GOT3 (cell line): Measurements from ENCODE around the gene ANKRD12.
"Not testable (repeated sequence)": the region's sequence is repeated elsewhere in the genome, so short reads cannot be mapped to it uniquely, and the experiment has no call there.

Source experiments
- DNase-seq: peaks from one replicate; lab custom pipeline; 2025; ENCODE audit warnings: mixed read lengths; lab: John Stamatoyannopoulos, UW

The ANKRD12 gene

DNA sequence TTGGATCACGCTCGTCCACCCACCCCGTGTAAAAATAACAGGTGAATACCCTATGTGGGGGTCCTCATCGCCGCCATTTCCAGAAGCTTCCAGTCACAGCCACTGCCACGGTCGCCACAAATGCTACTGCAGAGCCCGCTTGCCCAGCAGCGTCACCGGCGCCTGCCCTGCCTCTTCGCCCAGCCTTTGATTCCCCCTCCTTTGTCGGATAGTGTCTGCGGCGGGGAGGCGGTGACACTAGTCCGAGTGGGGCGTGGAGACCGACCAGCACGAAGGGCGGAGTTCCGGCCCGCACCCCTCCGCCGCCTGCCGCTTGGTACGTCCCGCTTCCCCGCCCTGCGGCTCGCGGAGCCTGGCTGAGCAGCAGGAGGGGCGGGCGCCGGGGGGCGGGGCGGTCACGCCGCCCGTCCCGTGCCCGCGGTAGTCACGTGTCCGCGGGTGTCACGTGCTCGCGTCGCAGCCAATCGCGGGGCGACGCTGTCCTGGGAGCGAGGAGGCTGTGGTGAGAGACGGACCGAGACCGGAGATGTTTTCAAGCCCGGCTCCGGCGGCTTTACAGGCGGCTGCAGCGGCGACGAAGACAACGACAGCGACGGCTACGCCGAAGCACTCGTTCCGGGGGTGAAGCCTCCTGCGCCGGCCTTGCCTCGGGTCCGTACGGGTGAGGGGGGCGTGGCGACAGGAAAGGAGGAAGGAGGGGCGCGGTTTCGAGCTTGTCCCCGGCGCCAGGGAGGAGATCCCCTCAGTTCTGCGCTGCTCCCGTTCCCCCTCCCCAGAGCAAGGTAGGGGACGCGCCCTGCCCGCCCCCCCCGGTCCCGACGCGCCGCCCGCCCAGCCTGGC lies at the start of gene ANKRD12:
ANKRD12 (plus strand) TSS at position 467 of the 841 bp plus-strand sequence. CDS start 45,652 bp downstream, outside the sequence.
- DNase-seq: peak; percentile 87

DNA sequence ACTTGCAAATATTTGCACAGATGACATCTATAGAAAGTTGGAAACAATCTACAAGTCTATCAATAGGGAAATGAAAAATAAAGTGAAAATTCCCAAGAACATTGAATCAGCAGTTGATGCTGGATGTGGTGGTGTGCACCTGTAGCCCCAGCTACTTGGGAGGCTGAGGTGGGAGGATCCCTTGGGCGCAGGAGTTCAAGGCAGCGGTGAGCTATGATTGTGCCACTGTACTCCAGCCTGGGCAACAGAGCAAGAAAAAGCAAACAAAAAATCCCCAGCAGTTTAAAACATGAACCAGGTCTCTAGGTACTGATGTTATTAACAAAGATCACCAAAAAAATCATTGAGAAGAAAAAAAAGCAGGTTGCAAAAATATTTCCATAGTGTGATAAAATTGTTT lies 49.4 kb upstream of the ANKRD12 start:
- no peak for DNase-seq

- no peak for DNase-seq
Measured at GRCh38 chr18:9088252-9088651, 48.3 kb upstream of the ANKRD12 start.

GRCh38 chr18:9088727-9089126 lies 47.9 kb upstream of the ANKRD12 start:
- DNase-seq: not testable (repeated sequence)

DNA sequence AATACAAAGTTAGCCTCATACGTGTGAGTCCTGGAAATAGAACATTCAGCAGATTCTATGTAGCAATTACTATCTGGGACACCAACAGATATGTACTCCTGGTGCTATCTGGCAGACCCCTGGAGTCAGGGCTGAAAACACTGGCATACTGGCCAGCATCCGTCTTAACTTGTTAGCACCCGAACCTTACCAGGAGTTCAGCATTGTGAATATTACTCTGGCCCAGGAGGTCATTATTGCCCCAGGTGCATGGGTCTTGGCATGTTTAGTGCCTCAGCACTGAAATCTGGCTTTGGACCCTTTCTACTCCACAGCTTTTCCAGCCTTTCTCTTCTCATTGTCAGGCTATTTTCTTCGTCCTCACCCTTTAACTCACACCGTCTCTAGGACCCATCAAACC lies 46.0 kb upstream of the ANKRD12 start:
- no peak for DNase-seq

- no peak for DNase-seq
Measured at GRCh38 chr18:9091066-9091476, 45.5 kb upstream of the ANKRD12 start.

DNA sequence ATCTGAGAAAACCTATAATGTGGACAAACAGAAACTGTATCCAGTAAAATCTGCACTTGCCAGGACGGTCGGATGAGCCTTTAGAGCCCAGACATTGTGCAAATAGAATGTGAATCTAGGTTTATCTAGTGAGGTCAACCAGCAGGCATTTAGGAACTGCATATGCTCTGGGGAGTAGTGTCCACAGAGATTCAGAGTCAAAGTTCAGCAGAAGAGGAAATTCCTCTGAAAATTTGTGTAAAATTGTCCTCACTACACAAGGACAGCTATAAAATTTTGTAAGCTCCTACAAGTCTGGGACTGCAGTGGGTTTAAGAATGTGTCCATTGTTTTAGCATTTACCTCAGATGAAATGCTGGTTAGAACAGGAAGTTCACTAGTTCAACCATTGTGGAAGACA lies 43.9 kb upstream of the ANKRD12 start:
- DNase-seq: no peak

DNA sequence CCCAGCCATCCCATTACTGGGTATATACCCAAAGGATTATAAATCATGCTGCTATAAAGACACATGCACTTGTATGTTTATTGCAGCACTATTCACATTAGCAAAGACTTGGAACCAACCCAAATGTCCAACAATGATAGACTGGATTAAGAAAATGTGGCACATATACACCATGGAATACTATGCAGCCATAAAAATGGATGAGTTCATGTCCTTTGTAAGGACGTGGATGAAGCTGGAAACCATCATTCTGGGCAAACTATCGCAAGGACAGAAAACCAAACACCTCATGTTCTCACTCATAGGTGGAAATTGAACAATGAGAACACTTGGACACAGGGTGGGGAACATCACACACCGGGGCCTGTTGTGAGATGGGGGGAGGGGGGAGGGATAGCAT lies 43.5 kb upstream of the ANKRD12 start:
- DNase-seq: not testable (repeated sequence)

DNA sequence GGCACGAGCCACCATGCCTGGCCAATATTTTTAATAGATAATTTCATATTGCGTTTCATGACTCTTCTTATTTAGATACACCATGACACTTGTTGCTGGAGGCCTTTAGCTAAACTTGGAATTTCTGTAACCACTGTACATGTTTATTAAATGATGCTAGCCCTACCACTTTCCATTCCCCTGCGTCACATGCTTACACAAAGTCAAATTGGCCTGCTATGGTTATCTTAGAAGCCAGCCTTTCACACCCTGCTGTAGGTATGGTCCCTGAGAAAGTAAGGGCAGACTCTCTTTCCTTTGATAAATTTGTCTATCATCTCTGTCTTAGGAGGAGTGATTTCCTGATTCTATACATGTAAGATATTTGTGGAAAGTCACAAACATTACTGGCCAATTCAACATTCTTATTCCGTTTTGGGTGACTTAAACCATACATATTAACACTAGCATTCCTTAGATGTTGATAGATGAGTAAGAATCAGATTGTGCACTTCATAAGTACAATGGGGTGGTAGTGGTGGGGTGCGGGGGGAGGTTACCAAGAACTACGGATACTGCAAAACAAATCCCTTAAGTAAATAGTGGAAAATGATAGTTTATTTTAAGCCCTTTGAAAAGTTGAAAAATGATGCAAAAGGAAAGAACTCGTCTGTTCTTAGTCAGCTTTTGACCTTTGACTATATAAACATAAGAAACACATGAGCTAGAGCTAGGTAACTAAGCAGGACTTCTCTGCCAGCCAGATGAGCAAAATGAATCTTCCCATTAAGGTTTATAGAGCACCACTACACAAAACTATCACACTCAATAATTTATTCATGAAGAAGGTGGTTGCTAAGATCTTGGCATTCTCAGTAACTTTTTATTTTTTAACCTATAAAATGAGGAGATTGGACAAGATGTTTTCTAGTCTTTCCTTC lies 42.0 kb upstream of the ANKRD12 start:
- DNase-seq: no peak

DNA sequence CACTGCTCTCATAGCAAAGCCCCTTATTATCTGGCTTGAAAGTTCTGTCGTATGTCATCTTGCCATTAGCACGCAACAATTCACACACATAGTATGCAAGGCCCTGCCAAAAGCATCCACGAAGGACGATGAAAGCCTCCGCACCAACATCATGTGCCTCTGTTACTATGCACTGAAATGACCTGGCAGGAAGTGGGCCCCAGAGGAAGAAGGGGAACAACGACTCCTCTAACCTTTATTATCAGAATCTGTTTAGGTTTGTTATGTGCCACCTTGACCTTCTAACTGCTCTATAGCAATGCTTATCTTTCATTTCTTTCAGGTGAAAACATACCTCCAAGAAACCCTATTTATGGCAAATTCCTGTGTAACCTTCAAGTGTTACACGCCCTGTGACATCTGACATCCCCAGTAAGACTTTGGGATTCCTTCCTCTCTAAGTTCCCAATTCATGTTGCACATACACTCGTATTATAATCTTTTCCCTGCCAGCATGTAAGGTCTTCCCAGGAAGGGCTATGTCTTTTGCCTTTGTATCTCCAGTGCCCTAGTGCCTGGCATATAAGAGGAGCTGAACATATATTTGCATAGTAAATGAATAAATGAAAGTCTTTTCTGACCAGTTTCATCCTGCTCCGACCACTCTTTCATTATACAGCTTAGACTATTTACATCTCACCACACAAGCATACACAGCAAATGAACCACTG lies 41.1 kb upstream of the ANKRD12 start:
- DNase-seq: no peak

DNA sequence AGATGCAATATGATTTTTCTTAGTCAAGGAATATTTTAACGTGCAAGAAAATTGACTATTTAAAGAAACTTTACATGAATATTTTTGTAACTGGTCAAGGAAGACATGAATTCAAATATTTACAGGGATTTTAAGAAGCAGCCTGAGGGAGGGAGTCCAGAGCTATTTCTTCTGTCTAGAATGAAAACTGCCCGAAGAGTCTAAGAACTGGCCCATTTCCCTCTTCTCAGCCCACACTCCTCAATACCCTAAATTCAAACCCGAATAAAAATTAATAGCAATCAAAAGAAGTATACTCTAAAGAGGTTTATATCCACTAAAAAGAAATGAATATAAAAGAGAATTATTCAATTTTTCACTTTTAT lies 40.6 kb upstream of the ANKRD12 start:
- no peak for DNase-seq

- no peak for DNase-seq
Measured at GRCh38 chr18:9096685-9097084, 39.9 kb upstream of the ANKRD12 start.

DNA sequence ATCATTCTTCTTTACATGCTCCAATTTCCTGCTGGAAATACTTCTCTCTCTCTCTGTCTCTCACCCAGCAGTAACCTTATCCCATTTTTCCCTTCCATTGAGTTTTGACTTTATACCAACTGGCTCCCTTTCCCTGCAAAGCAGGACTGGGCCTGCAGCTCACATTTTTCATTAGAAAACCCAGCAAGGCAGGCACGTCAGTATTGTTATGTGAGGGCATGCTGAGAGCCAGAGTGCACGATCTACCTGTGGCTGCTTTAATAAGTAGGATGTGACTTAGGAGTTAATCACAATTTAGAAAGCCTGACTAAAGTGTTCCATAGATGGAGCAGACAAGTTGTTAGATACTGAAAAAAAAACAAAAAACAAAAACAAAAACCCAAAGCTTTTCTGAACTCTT lies 39.2 kb upstream of the ANKRD12 start:
- no peak for DNase-seq

GRCh38 chr18:9100796-9101195 lies 35.8 kb upstream of the ANKRD12 start:
- DNase-seq: no peak

GRCh38 chr18:9101730-9102507 lies 34.7 kb upstream of the ANKRD12 start:
- DNase-seq: no peak

- peak; percentile 82 for DNase-seq
Measured at GRCh38 chr18:9102508-9103375, 33.8 kb upstream of the ANKRD12 start, which contains the start of gene NDUFV2. TSS of gene NDUFV2 (plus strand) at chr18:9102699. CDS start at chr18:9102744, 45 bp downstream.

- no peak for DNase-seq
Measured at GRCh38 chr18:9103376-9103873, 33.2 kb upstream of the ANKRD12 start.

- no peak for DNase-seq
Measured at GRCh38 chr18:9104244-9104901, 32.2 kb upstream of the ANKRD12 start.

GRCh38 chr18:9105420-9105819 lies 31.2 kb upstream of the ANKRD12 start:
- no peak for DNase-seq

DNA sequence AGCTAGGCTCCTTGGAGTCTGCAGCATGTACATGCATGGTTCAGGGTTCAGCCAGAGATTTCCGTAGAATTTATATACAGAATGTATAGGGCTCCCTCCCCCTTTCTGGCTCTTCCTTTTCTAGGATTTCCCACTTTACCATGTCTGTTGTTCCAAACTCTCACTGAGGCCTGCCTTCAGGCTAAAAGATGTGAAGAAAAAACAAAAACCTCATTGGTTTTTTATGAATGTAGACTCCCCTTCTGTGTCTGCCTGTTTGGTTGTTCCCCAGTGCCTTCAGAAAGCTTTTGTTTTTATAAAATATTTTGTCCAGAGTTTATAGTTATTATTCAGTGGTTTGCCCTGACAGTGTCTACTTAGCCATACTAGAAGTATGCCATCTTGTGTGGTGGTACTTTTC lies 30.5 kb upstream of the ANKRD12 start:
- DNase-seq: no peak
